MM.1S (cell line): ENCODE data around the gene HJURP.

Source experiments
- DNase-seq: peaks from one replicate; pipeline ENCODE4 v3.0.0-alpha.2; 2015
- H2AFZ ChIP-seq: fragments of 300-600 bp; sonication (generic); 2 replicates; pipeline ENCODE4 v1.6.0; 2016; ENCODE audit warnings: antibody characterized with exemption, low read length
- H3F3A ChIP-seq: fragments of 300-600 bp; sonication (generic); 2 replicates; pipeline ENCODE4 v1.6.1; 2016; ENCODE audit warnings: mild to moderate bottlenecking, antibody characterized with exemption, low read length, moderate library complexity, mixed read lengths; ENCODE audit not compliant: insufficient read depth
- H3K27ac ChIP-seq: fragments of 300-600 bp; sonication (generic); 2 replicates; pipeline ENCODE4 v1.5.1; 2016; ENCODE audit warnings: mild to moderate bottlenecking, low read length
- H3K27me3 ChIP-seq: fragments of 300-600 bp; sonication (generic); replicated peaks from 2 replicates; pipeline ENCODE4 v1.6.0; 2016; ENCODE audit warnings: low read length; ENCODE audit not compliant: insufficient read depth
- H3K36me3 ChIP-seq: fragments of 300-600 bp; sonication (generic); replicated peaks from 2 replicates; pipeline ENCODE4 v1.6.1; 2016; ENCODE audit warnings: mild to moderate bottlenecking, low read length, mixed read lengths; ENCODE audit not compliant: insufficient read depth
- H3K4me1 ChIP-seq: fragments of 300-600 bp; sonication (generic); 2 replicates; pipeline ENCODE4 v1.6.1; 2016; ENCODE audit warnings: low read length, mixed read lengths
- H3K4me2 ChIP-seq: fragments of 300-600 bp; sonication (generic); 2 replicates; pipeline ENCODE4 v1.6.0; 2016; ENCODE audit warnings: low read depth, low read length
- H3K4me3 ChIP-seq: fragments of 300-600 bp; sonication (generic); 2 replicates; pipeline ENCODE4 v1.5.1; 2016; ENCODE audit warnings: low read length, mixed read lengths
- H3K79me2 ChIP-seq: fragments of 300-600 bp; sonication (generic); 2 replicates; pipeline ENCODE4 v1.6.1; 2016; ENCODE audit warnings: mixed run types, low read length, mixed read lengths
- H3K9ac ChIP-seq: fragments of 300-600 bp; sonication (generic); 2 replicates; pipeline ENCODE4 v1.6.1; 2016; ENCODE audit warnings: low read length, mixed read lengths
- H3K9me2 ChIP-seq: fragments of 300-600 bp; sonication (generic); replicated peaks from 2 replicates; pipeline ENCODE4 v1.6.1; 2016; ENCODE audit warnings: mild to moderate bottlenecking, low read length, mixed read lengths; ENCODE audit not compliant: insufficient read depth
- H3K9me3 ChIP-seq: fragments of 300-600 bp; sonication (generic); replicated peaks from 2 replicates; pipeline ENCODE4 v1.6.1; 2016; ENCODE audit warnings: mild to moderate bottlenecking, low read length, mixed read lengths; ENCODE audit not compliant: insufficient read depth
- H4K20me1 ChIP-seq: fragments of 300-600 bp; sonication (generic); 2 replicates; pipeline ENCODE4 v1.6.1; 2016; ENCODE audit warnings: mild to moderate bottlenecking, low read length, moderate library complexity, mixed read lengths; ENCODE audit not compliant: insufficient read depth
- EZH2 ChIP-seq: fragments of 300-600 bp; sonication (generic); optimal IDR thresholded peaks from 2 replicates; pipeline ENCODE3; 2017; ENCODE audit warnings: low read depth, mild to moderate bottlenecking, antibody characterized with exemption, low read length, mixed read lengths
- EZH2phosphoT487 ChIP-seq: fragments of 300-600 bp; sonication (generic); IDR thresholded peaks from 2 replicates; pipeline ENCODE4 v1.6.1; 2018; ENCODE audit warnings: antibody characterized with exemption, low read length
- TF ChIP-seq, protein P1 (sequence below): fragments of 300-600 bp; sonication (generic); IDR thresholded peaks from 2 replicates; pipeline ENCODE4 v1.5.1; 2016; ENCODE audit warnings: antibody characterized with exemption, low read length, mixed read lengths

Gene HJURP

DNA sequence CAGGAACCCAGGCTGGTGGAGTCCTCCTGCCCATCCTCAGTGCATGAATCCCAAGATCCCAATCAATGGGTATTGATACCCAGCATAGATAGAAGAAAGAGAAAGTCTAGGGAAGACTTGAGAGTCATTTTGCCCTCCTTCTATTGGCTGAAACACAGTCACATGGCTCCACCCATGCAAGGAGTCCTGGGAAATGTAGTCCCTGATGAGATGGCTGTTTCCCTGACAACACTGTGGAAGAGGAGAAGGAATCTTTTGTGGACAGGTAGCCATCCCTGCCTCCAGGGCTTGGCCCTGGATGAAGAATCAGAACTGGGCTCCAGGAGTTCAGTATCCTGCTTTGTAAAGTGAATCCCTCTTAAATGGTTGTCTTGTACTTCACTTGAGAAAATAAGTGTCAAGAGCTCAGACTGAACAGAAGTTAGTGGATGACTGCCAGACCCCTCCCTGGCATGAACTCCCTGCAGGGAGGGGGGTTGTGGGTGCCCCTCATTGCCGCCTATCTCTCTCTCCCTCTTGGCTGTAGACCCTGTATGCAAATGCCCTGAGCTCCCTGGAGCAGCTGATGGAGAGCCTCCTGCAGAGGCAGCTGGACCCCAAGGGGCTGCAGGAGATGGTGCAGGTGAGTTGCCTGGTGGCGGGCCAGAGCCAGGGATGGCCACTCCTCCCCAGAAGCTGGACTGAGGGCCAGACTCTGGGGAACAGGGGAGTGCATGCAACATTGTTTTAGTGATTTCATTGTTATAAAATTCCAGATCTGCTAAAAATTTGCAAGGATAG lies 40.1 kb downstream of the HJURP start:
- DNase-seq: no peak
- no peaks in the 10 kb centered on the region for H3K27me3 ChIP-seq
- H3K9me3 ChIP-seq: no peaks in the 10 kb centered on the region
- no peak overlapping the region for H3K27ac ChIP-seq
- no peaks in the 10 kb centered on the region for H3F3A ChIP-seq
- H2AFZ ChIP-seq: no peak overlapping the region
- no peaks in the 10 kb centered on the region for H3K4me1 ChIP-seq
- no peak overlapping the region for H3K9ac ChIP-seq
- H3K4me2 ChIP-seq: no peak overlapping the region
- no peaks in the 10 kb centered on the region for H3K79me2 ChIP-seq
- no peak overlapping the region for H3K4me3 ChIP-seq
- no peaks in the 10 kb centered on the region for H4K20me1 ChIP-seq
- H3K9me2 ChIP-seq: no peaks in the 10 kb centered on the region
- H3K36me3 ChIP-seq: no peaks in the 10 kb centered on the region
- TF ChIP-seq EZH2phosphoT487 (no peak), EZH2 (no peak)
- TF ChIP-seq, protein P1, sequence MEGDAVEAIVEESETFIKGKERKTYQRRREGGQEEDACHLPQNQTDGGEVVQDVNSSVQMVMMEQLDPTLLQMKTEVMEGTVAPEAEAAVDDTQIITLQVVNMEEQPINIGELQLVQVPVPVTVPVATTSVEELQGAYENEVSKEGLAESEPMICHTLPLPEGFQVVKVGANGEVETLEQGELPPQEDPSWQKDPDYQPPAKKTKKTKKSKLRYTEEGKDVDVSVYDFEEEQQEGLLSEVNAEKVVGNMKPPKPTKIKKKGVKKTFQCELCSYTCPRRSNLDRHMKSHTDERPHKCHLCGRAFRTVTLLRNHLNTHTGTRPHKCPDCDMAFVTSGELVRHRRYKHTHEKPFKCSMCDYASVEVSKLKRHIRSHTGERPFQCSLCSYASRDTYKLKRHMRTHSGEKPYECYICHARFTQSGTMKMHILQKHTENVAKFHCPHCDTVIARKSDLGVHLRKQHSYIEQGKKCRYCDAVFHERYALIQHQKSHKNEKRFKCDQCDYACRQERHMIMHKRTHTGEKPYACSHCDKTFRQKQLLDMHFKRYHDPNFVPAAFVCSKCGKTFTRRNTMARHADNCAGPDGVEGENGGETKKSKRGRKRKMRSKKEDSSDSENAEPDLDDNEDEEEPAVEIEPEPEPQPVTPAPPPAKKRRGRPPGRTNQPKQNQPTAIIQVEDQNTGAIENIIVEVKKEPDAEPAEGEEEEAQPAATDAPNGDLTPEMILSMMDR: no peak

DNA sequence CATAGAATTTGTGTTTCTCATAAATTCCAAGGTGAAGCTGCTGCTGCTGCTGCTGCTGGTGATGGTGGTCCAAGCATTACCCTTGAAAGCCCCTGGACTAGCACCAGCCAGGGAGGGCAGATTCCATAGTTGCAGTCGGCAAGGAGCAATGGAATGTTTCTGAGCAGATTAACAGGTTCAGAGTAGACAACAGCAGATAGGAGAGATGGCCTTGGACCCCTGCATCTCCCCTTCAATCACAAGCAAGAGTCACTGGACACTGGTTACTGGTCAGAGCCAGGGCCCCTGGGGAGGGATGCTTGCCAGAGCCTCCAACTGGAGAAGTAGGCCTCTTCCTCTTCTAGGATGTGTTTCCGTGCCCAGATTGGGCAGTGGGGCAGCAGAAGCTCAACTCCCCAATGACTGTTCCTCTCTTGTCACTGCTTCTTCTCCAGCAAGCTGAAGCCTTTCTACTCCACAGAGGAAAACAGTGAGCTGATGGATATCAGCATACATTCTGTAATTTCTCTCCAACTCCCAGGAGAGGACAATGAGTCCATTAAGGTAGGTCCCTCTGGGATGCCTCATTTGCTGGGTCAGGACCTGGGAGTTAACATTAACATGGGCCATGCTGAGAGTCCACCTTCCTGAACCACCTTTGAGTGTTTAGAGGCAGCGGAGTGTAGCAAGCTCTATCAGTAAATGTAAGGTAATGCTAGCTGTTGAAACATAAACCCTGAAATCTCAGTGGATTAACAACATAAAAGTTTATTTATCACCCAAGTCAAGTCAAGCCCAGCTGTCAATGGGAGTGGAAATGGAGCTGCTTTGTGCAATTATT lies 40.9 kb downstream of the HJURP start:
- H3K4me2 ChIP-seq: no peak overlapping the region
- no peaks in the 10 kb centered on the region for H3K9me3 ChIP-seq
- no peaks in the 10 kb centered on the region for H3K4me1 ChIP-seq
- TF ChIP-seq EZH2: no peak
- no peak for TF ChIP-seq EZH2phosphoT487
- TF ChIP-seq, protein P1: no peak
- no peaks in the 10 kb centered on the region for H3K79me2 ChIP-seq
- no peak for DNase-seq
- no peaks in the 10 kb centered on the region for H3K36me3 ChIP-seq
- H3K9me2 ChIP-seq: no peaks in the 10 kb centered on the region
- no peaks in the 10 kb centered on the region for H3F3A ChIP-seq
- no peaks in the 10 kb centered on the region for H3K27me3 ChIP-seq
- no peaks in the 10 kb centered on the region for H4K20me1 ChIP-seq
- no peak overlapping the region for H3K9ac ChIP-seq
- H3K4me3 ChIP-seq: no peak overlapping the region
- H2AFZ ChIP-seq: no peak overlapping the region
- no peak overlapping the region for H3K27ac ChIP-seq

DNA sequence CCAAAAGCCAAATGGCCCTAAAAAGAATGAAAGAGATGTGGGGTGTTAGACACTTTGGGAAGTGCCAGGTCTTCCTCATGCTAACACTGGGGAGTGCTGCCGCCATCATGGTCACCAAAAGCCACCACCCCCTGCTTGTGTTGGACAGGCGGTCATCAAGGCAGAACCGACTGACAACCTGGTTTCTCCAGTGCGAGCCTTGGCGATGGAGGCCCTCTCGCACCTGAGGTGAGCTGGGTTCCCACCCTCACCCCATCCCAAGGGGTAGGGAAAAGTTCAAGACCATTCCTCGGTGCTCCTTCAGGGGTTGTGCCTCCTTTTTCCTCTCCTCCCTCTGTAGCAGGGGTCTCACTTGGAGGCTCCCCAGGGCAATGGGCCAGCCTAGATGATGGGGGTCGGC lies 42.6 kb downstream of the HJURP start:
- H3K9me3 ChIP-seq: no peaks in the 10 kb centered on the region
- H3F3A ChIP-seq: no peaks in the 10 kb centered on the region
- no peak overlapping the region for H2AFZ ChIP-seq
- no peaks in the 10 kb centered on the region for H3K4me1 ChIP-seq
- no peaks in the 10 kb centered on the region for H3K27me3 ChIP-seq
- no peaks in the 10 kb centered on the region for H3K36me3 ChIP-seq
- DNase-seq: no peak
- no peak overlapping the region for H3K4me3 ChIP-seq
- no peak overlapping the region for H3K4me2 ChIP-seq
- no peak for TF ChIP-seq EZH2phosphoT487
- TF ChIP-seq, protein P1: no peak
- TF ChIP-seq EZH2: no peak
- H3K27ac ChIP-seq: no peak overlapping the region
- no peak overlapping the region for H3K9ac ChIP-seq
- no peaks in the 10 kb centered on the region for H3K79me2 ChIP-seq
- H3K9me2 ChIP-seq: no peaks in the 10 kb centered on the region
- no peaks in the 10 kb centered on the region for H4K20me1 ChIP-seq
